GM19395 (cell line): ENCODE data around the gene CNTNAP2.

Source experiments
- ATAC-seq: cut with Tn5 transposase; IDR thresholded peaks from one replicate; pipeline ENCODE4 v1.9.1; 2021; ENCODE audit warnings: mild to moderate bottlenecking, moderate library complexity; ENCODE audit not compliant: unreplicated experiment

The CNTNAP2 gene

GRCh38 chr7:147298611-147299043 is 1182.0 kb downstream of the CNTNAP2 start:
- no peak for ATAC-seq

- ATAC-seq: no peak
Observed at GRCh38 chr7:147300293-147300692, 1183.7 kb downstream of the CNTNAP2 start.

- no peak for ATAC-seq
Observed at GRCh38 chr7:147304376-147304775, 1187.8 kb downstream of the CNTNAP2 start.

- no peak for ATAC-seq
Observed at GRCh38 chr7:147305827-147306226, 1189.2 kb downstream of the CNTNAP2 start.

GRCh38 chr7:147308539-147308938 is 1191.9 kb downstream of the CNTNAP2 start:
- ATAC-seq: no peak

- ATAC-seq: no peak
Observed at GRCh38 chr7:147311336-147311735, 1194.7 kb downstream of the CNTNAP2 start.

- no peak for ATAC-seq
Observed at GRCh38 chr7:147321504-147321903, 1204.9 kb downstream of the CNTNAP2 start.

GRCh38 chr7:147332988-147333387 is 1216.4 kb downstream of the CNTNAP2 start:
- no peak for ATAC-seq

- ATAC-seq: no peak
Observed at GRCh38 chr7:147363101-147363500, 1246.5 kb downstream of the CNTNAP2 start.

- no peak for ATAC-seq
Observed at GRCh38 chr7:147376192-147376591, 1259.6 kb downstream of the CNTNAP2 start.

- no peak for ATAC-seq
Observed at GRCh38 chr7:147380926-147381325, 1264.3 kb downstream of the CNTNAP2 start.

- no peak for ATAC-seq
Observed at GRCh38 chr7:147394329-147394728, 1277.7 kb downstream of the CNTNAP2 start.

- no peak for ATAC-seq
Observed at GRCh38 chr7:147400221-147400689, 1283.7 kb downstream of the CNTNAP2 start.

GRCh38 chr7:147400925-147401324 is 1284.3 kb downstream of the CNTNAP2 start:
- ATAC-seq: no peak

GRCh38 chr7:147405621-147406020 is 1289.0 kb downstream of the CNTNAP2 start:
- ATAC-seq: no peak

GRCh38 chr7:147406521-147407135 is 1290.0 kb downstream of the CNTNAP2 start:
- ATAC-seq: no peak

GRCh38 chr7:147411096-147411495 is 1294.5 kb downstream of the CNTNAP2 start:
- ATAC-seq: no peak

- no peak for ATAC-seq
Observed at GRCh38 chr7:147412109-147412508, 1295.5 kb downstream of the CNTNAP2 start.

- ATAC-seq: no peak
Observed at GRCh38 chr7:147412782-147413556, 1296.4 kb downstream of the CNTNAP2 start.

GRCh38 chr7:147413557-147413870 is 1296.9 kb downstream of the CNTNAP2 start:
- ATAC-seq: no peak

- ATAC-seq: no peak
Observed at GRCh38 chr7:147415991-147416390, 1299.4 kb downstream of the CNTNAP2 start.

- ATAC-seq: no peak
Observed at GRCh38 chr7:147418966-147419365, 1302.4 kb downstream of the CNTNAP2 start.
